NCI-H1105 treated with DMSO at 0.1 percent for 48 hours (cell line): Measurements from ENCODE around the gene MYCBPAP.
A peak's percentile ranks its signal among the peaks of the same experiment; 100 is the strongest.

ENCODE experiments used
- DNase-seq: peaks from one replicate; lab custom pipeline; 2025; lab: John Stamatoyannopoulos, UW

The MYCBPAP gene

DNA sequence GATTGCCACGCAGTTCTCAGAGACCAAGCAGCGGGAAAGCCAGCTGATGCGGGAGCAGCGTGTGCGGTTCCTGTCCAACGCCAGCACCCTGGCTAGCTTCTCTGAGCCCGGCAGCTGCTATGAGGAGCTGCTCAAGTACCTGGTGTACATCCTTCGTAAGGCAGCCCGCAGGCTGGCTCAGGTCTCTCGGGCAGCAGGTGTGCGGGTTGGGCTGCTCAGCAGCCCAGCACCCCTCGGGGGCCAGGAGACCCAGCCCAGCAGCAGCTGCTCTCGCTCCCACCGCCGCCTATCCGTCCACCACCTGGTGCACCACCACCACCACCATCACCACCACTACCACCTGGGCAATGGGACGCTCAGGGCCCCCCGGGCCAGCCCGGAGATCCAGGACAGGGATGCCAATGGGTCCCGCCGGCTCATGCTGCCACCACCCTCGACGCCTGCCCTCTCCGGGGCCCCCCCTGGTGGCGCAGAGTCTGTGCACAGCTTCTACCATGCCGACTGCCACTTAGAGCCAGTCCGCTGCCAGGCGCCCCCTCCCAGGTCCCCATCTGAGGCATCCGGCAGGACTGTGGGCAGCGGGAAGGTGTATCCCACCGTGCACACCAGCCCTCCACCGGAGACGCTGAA, 67.5 kb downstream of the MYCBPAP start:
- peak; percentile 46 for DNase-seq

DNA sequence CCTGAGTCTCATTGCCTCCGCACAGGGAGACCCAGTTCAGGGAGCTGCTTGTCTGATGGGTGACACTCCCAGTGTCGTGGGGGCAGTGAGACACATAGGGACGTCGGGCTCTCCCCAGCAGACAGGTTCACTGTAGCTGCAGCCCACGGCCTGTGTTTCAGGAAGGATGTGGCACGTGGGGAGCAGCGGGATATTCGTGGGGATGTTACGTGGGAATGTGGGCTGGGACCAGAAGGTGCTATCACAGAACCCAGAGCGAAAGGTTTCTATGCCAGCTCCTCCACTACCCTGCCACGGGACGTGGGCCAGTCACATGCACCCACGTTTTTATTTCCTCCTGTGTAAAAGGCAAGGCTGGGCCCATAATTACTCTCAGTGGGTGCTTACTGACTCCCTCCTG, 68.6 kb downstream of the MYCBPAP start:
- DNase-seq, result no peak

- DNase-seq, result no peak
Measured at GRCh38 chr17:50577451-50577954, 69.3 kb downstream of the MYCBPAP start.

- DNase-seq, result no peak
Measured at GRCh38 chr17:50578173-50578572, 69.9 kb downstream of the MYCBPAP start.

- DNase-seq, result no peak
Measured at GRCh38 chr17:50579399-50579798, 71.2 kb downstream of the MYCBPAP start.

DNA sequence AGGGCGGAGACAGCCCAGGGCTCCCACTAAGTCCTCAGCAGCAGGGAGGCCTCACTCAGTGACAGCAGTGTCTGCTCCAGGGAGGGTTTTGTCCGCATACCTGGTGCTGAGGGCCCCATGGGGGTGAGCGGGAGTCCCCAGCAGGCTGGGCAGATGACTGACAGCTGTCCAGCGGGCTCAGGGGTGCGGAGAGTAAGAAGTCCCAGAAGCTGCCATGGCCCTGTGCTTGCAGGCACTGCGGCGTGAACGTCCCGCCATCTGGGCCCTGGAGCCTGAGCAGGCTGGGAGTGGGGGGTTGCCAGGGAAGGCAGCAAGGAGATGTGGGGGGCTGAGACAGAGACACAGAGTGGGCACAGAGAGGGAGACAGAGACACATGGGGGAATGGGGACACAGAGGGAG, 72.4 kb downstream of the MYCBPAP start:
- no peak for DNase-seq
